ENCODE results near the gene PCDHGB1.
A peak's percentile ranks its signal among the peaks of the same experiment; 100 is the strongest.
"Not testable (repeated sequence)": the region's sequence is repeated elsewhere in the genome, so short reads cannot be mapped to it uniquely, and the experiment has no call there.

Gene PCDHGB1

DNA sequence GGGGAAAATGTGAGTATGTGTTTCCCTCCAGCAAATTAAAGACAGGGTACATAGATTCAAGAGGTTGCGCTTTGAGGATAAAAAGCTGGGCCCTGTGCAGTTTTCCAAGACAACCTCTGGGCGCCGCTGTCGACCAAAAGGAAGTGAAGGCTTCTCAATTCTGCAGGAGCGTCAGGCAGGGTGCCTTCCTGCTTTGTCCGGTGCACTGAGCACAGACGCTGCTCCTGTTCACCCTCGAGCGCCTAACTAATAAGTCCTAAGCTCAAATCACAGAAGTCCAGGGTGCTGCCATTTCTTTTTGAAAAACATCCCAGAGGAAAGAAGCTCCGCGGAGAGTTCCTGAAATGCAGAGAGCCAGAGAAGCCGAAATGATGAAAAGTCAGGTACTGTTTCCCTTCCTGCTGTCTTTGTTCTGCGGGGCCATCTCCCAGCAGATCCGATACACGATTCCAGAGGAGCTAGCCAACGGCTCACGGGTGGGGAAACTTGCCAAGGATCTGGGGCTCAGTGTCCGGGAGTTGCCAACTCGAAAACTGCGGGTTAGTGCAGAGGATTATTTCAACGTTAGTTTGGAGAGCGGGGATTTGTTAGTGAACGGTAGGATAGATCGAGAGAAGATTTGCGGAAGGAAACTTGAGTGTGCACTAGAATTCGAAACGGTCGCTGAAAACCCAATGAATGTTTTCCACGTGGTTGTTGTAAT is at the start of gene PCDHGB1:
Gene PCDHGB1, plus strand, starts transcription at position 183 of the 703 bp plus-strand sequence. Its CDS starts 162 bp downstream, at position 345.
- H3K27ac Mint-ChIP-seq, result no peak within 1 kb of the TSS
- H3K4me1 Mint-ChIP-seq, result no peaks in the 10 kb centered on the region
- no peak within 1 kb of the TSS for H3K4me3 Mint-ChIP-seq
- H3K27me3 Mint-ChIP-seq, result peaks cover 60% of the 10 kb centered on the region
- H3K9me3 Mint-ChIP-seq, result peaks cover 49% of the 10 kb centered on the region
- peaks cover 17% of the 10 kb centered on the region for H3K36me3 Mint-ChIP-seq (ENCODE audit: low read depth)
- DNase-seq (peak; percentile 20), ATAC-seq (no peak)

DNA sequence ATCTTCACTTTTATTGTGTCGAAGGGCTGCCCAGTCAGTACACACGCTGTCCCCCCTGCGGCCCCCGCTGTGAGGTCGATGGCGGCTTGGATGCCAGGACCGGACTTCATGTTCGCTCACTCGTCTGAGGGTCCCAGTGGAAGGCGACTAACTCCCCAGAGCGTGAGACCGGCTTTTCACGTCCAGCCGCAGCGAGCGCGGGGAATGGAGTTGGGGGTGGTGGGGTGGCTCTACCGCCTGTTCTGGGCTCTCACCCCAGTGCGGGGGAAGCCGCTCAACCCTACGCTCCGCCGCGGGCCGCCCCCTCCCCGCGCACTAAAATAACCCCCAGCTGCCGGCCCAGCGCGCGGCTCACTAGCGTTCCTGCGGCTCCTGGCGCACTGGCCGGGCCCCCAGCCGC is 46.1 kb upstream of the PCDHGB1 start, which contains the start of gene SLC25A2:
Gene SLC25A2, minus strand, starts transcription at position 294 of the 400 bp plus-strand sequence. Its CDS starts 184 bp downstream, at position 110.
- no peaks in the 10 kb centered on the region for H3K4me1 Mint-ChIP-seq
- H3K27ac Mint-ChIP-seq, result no peak within 1 kb of the TSS
- ATAC-seq, result no peak
- H3K27me3 Mint-ChIP-seq, result no peaks in the 10 kb centered on the region
- no peak within 1 kb of the TSS for H3K4me3 Mint-ChIP-seq
- no peak for DNase-seq
- peaks cover 37% of the 10 kb centered on the region for H3K36me3 Mint-ChIP-seq (ENCODE audit: low read depth)
- peaks cover 60% of the 10 kb centered on the region for H3K9me3 Mint-ChIP-seq

GRCh38 chr5:141306630-141307029 is 43.3 kb upstream of the PCDHGB1 start:
- DNase-seq, result no peak
- peaks cover 47% of the 10 kb centered on the region for H3K36me3 Mint-ChIP-seq (ENCODE audit: low read depth)
- no peaks in the 10 kb centered on the region for H3K27me3 Mint-ChIP-seq
- H3K9me3 Mint-ChIP-seq, result peaks cover 57% of the 10 kb centered on the region
- no peak overlapping the region for H3K4me3 Mint-ChIP-seq
- H3K4me1 Mint-ChIP-seq, result no peaks in the 10 kb centered on the region
- ATAC-seq, result no peak
- H3K27ac Mint-ChIP-seq, result no peak overlapping the region

GRCh38 chr5:141313711-141314110 is 36.2 kb upstream of the PCDHGB1 start:
- Mint-ChIP-seq H3K4me1 (peaks cover 8% of the 10 kb centered on the region), H3K9me3 (peaks cover 64% of the 10 kb centered on the region), H3K36me3 (ENCODE audit: low read depth) (peaks cover 76% of the 10 kb centered on the region), H3K27me3 (no peaks in the 10 kb centered on the region), H3K4me3 (no peak overlapping the region), H3K27ac (no peak overlapping the region)
- DNase-seq (no peak), ATAC-seq (no peak)

DNA sequence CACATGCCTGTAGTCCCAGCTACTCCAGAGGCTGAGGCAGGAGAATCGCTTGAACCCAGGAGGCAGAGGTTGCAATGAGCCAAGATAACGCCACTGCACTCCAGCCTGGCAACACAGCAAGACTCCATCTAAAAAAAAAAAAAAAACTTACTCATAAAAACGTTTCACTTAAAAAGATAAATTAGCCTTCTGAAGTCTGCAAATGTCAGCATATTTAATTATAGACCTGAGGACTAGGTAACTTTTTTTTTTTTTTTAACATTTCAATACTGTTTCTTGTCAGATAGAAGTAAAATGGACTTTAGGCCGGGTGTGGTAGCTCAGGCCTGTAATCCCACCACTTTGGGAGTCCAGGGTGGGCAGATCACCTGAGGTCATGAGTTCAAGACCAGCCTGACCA is 32.9 kb upstream of the PCDHGB1 start:
- not testable (repeated sequence) for H3K27ac Mint-ChIP-seq, DNase-seq, ATAC-seq, H3K4me3 Mint-ChIP-seq, H3K27me3 Mint-ChIP-seq
- peaks cover 37% of the 10 kb centered on the region for H3K4me1 Mint-ChIP-seq
- H3K36me3 Mint-ChIP-seq (ENCODE audit: low read depth), result peaks cover 87% of the 10 kb centered on the region
- H3K9me3 Mint-ChIP-seq, result peaks cover 74% of the 10 kb centered on the region

- peaks cover 63% of the 10 kb centered on the region for H3K9me3 Mint-ChIP-seq
- H3K36me3 Mint-ChIP-seq (ENCODE audit: low read depth), result peaks cover 74% of the 10 kb centered on the region
- H3K4me1 Mint-ChIP-seq, result peaks cover 41% of the 10 kb centered on the region
- peak overlapping the region; percentile 37 for H3K27ac Mint-ChIP-seq
- no peaks in the 10 kb centered on the region for H3K27me3 Mint-ChIP-seq
- H3K4me3 Mint-ChIP-seq, result peak overlapping the region; percentile 95
- no peak for DNase-seq
- ATAC-seq, result no peak
Observed at GRCh38 chr5:141319202-141319601, 30.7 kb upstream of the PCDHGB1 start.

GRCh38 chr5:141319699-141320098 is 30.2 kb upstream of the PCDHGB1 start:
- Mint-ChIP-seq H3K4me3 (peak overlapping the region; percentile 95), H3K27ac (peak overlapping the region; percentile 97), H3K27me3 (no peaks in the 10 kb centered on the region), H3K4me1 (peaks cover 41% of the 10 kb centered on the region), H3K36me3 (ENCODE audit: low read depth) (peaks cover 71% of the 10 kb centered on the region), H3K9me3 (peaks cover 62% of the 10 kb centered on the region)
- no peak for DNase-seq
- no peak for ATAC-seq

- peak; percentile 96 for ATAC-seq
- Mint-ChIP-seq H3K9me3 (peaks cover 55% of the 10 kb centered on the region), H3K27ac (peak within 1 kb of the TSS; percentile 97), H3K27me3 (no peaks in the 10 kb centered on the region), H3K4me1 (peaks cover 40% of the 10 kb centered on the region), H3K4me3 (peak within 1 kb of the TSS; percentile 95), H3K36me3 (ENCODE audit: low read depth) (peaks cover 63% of the 10 kb centered on the region)
- DNase-seq, result peak; percentile 93
Observed at GRCh38 chr5:141320225-141321169, 29.4 kb upstream of the PCDHGB1 start, which contains the start of gene TAF7. TAF7 (minus strand) TSS chr5:141320784; CDS start chr5:141320044, 740 bp downstream.

GRCh38 chr5:141322261-141322660 is 27.6 kb upstream of the PCDHGB1 start:
- H3K4me3 Mint-ChIP-seq, result no peak overlapping the region
- H3K27ac Mint-ChIP-seq, result no peak overlapping the region
- H3K27me3 Mint-ChIP-seq, result peaks cover 9% of the 10 kb centered on the region
- peaks cover 59% of the 10 kb centered on the region for H3K9me3 Mint-ChIP-seq
- peaks cover 43% of the 10 kb centered on the region for H3K4me1 Mint-ChIP-seq
- ATAC-seq (no peak), DNase-seq (no peak)
- H3K36me3 Mint-ChIP-seq (ENCODE audit: low read depth), result peaks cover 52% of the 10 kb centered on the region

DNA sequence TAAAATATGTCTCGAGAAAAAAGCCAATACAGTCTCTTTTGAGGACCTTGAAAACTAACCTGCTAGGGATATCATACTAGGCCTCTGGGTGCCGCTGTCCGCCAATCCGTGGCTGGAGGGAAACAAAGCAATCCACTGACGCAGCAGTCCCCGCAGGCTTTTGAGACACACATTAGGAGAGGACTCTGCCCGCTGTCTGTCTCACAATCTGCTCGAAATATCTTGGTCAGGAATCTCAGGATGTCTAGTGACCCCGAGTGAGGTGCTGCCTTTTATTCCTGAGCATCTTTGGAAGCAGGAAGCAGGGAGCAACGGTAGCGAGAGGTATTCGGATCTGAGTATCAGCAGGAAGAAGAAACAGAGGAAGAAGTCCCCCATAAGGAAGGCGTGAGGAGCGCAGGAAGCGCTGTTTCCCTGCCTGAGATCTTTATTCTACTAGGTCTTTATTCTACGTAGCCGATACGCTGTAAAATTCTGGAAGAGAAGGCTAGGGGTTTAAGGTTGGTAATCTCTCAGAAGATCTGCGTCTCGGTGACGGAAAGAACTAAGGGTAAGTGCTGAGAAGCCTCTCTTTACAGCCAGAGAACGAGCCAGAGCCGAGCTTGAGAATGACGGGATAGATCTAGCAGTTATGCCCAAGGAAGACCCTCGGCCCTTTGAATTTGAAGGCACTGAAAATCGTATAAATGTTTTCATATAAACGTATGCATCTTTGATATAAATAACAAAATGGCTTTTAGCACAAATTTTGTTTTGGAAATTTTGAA is 23.6 kb upstream of the PCDHGB1 start:
- H3K9me3 Mint-ChIP-seq, result peaks cover 58% of the 10 kb centered on the region
- peaks cover 43% of the 10 kb centered on the region for H3K27me3 Mint-ChIP-seq
- H3K27ac Mint-ChIP-seq, result peak overlapping the region; percentile 76
- peak; percentile 87 for ATAC-seq
- H3K36me3 Mint-ChIP-seq (ENCODE audit: low read depth), result peaks cover 25% of the 10 kb centered on the region
- peaks cover 14% of the 10 kb centered on the region for H3K4me1 Mint-ChIP-seq
- DNase-seq, result peak; percentile 61
- peak overlapping the region; percentile 85 for H3K4me3 Mint-ChIP-seq

DNA sequence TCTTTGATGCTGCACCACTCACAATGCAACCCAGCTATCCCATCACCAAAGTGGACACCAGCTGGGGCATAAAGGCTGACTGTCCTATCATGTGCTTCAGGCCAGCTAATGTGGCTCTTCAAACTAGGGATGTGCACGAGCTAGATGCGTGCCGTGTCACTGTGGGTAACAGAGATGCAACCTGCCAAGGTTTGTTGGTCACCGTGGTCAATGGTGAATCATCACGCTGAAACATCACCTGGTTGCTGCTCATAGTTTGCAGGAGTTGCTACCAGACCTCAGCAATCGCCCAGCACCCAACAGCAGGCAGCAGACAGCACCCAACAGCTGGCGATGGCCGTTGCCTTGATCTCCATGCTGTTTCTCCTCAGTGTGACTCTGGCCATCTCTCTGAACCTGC is 21.7 kb upstream of the PCDHGB1 start:
- DNase-seq (no peak), ATAC-seq (no peak)
- H3K9me3 Mint-ChIP-seq, result peaks cover 56% of the 10 kb centered on the region
- H3K27me3 Mint-ChIP-seq, result peaks cover 56% of the 10 kb centered on the region
- H3K36me3 Mint-ChIP-seq (ENCODE audit: low read depth), result peaks cover 18% of the 10 kb centered on the region
- no peak overlapping the region for H3K4me3 Mint-ChIP-seq
- H3K27ac Mint-ChIP-seq, result no peak overlapping the region
- H3K4me1 Mint-ChIP-seq, result peaks cover 5% of the 10 kb centered on the region

GRCh38 chr5:141330299-141331080 is 19.4 kb upstream of the PCDHGB1 start, which contains the start of gene PCDHGA1:
PCDHGA1 (plus strand) TSS chr5:141330514.
- H3K4me3 Mint-ChIP-seq, result no peak within 1 kb of the TSS
- ATAC-seq, result no peak
- no peak for DNase-seq
- H3K27me3 Mint-ChIP-seq, result peaks cover 75% of the 10 kb centered on the region
- no peak within 1 kb of the TSS for H3K27ac Mint-ChIP-seq
- H3K4me1 Mint-ChIP-seq, result peaks cover 5% of the 10 kb centered on the region
- peaks cover 23% of the 10 kb centered on the region for H3K36me3 Mint-ChIP-seq (ENCODE audit: low read depth)
- peaks cover 72% of the 10 kb centered on the region for H3K9me3 Mint-ChIP-seq

DNA sequence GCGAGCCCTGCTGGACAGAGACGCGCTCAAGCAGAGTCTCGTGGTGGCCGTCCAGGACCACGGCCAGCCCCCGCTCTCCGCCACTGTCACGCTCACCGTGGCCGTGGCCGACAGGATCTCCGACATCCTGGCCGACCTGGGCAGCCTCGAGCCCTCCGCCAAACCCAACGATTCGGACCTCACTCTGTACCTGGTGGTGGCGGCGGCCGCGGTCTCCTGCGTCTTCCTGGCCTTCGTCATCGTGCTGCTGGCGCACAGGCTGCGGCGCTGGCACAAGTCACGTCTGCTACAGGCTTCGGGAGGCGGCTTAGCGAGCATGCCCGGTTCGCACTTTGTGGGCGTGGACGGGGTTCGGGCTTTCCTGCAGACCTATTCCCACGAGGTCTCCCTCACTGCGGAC is 17.3 kb upstream of the PCDHGB1 start:
- not testable (repeated sequence) for H3K27ac Mint-ChIP-seq, DNase-seq, H3K4me3 Mint-ChIP-seq, H3K4me1 Mint-ChIP-seq, ATAC-seq
- H3K27me3 Mint-ChIP-seq, result peaks cover 82% of the 10 kb centered on the region
- H3K36me3 Mint-ChIP-seq (ENCODE audit: low read depth), result peaks cover 20% of the 10 kb centered on the region
- H3K9me3 Mint-ChIP-seq, result peaks cover 75% of the 10 kb centered on the region

All from activated naive CD8-positive, alpha-beta T cell treated with anti-CD3 and anti-CD28 coated beads, Interleukin-2, amount 50 U/mL, for 24 hours (primary cell).